KMS-11 (cell line): ENCODE results near the gene ALG14.

Experiments
- H2AFZ ChIP-seq: fragments of 200-600 bp; sonication (generic); 2 replicates; pipeline ENCODE4 v1.6.1; 2016; ENCODE audit warnings: antibody characterized with exemption, mixed run types, low read depth
- H3K27ac ChIP-seq: fragments of 200-600 bp; sonication (generic); 2 replicates; pipeline ENCODE4 v1.6.1; 2016; ENCODE audit warnings: mild to moderate bottlenecking, mixed run types
- H3K27me3 ChIP-seq: fragments of 200-600 bp; sonication (generic); 2 replicates; pipeline ENCODE4 v1.6.1; 2017; ENCODE audit warnings: mild to moderate bottlenecking, low read depth, mixed run types, moderate library complexity; ENCODE audit not compliant: insufficient read depth
- H3K36me3 ChIP-seq: fragments of 200-600 bp; sonication (generic); 2 replicates; pipeline ENCODE4 v1.6.1; 2017; ENCODE audit warnings: mild to moderate bottlenecking, mixed run types; ENCODE audit not compliant: insufficient read depth
- H3K4me1 ChIP-seq: fragments of 200-600 bp; sonication (generic); 2 replicates; pipeline ENCODE4 v1.6.1; 2016; ENCODE audit warnings: mild to moderate bottlenecking, low read depth, mixed run types; ENCODE audit not compliant: poor library complexity, severe bottlenecking
- H3K4me2 ChIP-seq: fragments of 200-600 bp; sonication (generic); 2 replicates; pipeline ENCODE4 v1.7.0; 2016; ENCODE audit warnings: mild to moderate bottlenecking, mixed run types
- H3K4me3 ChIP-seq: fragments of 200-600 bp; sonication (generic); IDR thresholded peaks from 2 replicates; pipeline ENCODE4 v1.6.1; 2017; ENCODE audit warnings: low read depth, low read length, mixed read lengths; ENCODE audit not compliant: insufficient read depth
- H3K79me2 ChIP-seq: fragments of 200-600 bp; sonication (generic); 2 replicates; pipeline ENCODE4 v1.6.1; 2016; ENCODE audit warnings: low read depth, mixed run types; ENCODE audit not compliant: insufficient read depth
- H3K9ac ChIP-seq: fragments of 200-600 bp; sonication (generic); 2 replicates; pipeline ENCODE4 v1.6.1; 2016; ENCODE audit warnings: mild to moderate bottlenecking, mixed run types
- H4K20me1 ChIP-seq: fragments of 200-600 bp; sonication (generic); 2 replicates; pipeline ENCODE4 v1.6.1; 2016; ENCODE audit warnings: mild to moderate bottlenecking, mixed run types; ENCODE audit not compliant: insufficient read depth
- TF ChIP-seq, protein P1 (sequence below): fragments of 200-600 bp; sonication (generic); conservative IDR thresholded peaks from 2 replicates; pipeline ENCODE4 v1.6.1; 2017; ENCODE audit warnings: low read depth, mild to moderate bottlenecking, antibody characterized with exemption, low read length, moderate library complexity, mixed read lengths

Gene ALG14

DNA sequence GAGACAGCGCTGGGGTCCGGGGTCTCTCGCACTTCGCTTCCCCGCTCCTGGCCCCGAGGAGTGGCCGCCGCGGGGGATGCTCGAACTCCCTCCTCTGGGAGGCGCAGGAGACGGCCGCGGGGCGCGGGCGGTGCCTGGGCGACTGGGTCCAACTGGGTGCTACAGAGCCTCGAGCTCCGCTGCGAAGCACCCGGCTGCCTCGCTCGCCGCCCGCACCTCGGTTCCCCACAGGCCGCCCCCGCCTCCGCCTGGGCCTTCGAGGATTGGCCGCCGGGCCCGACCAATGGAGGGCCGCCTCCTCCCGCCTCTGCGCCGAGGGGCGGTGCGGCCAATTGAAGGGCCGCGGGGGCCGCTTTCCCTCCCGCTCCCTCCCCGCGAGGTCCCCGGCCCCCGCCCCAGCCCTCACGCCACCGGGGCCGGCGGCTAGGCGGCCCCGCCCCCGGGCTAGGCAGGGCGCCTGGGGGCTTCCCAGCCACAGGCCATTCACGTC lies 145.8 kb downstream of the ALG14 start, which contains the start of gene CNN3:
TSS of gene CNN3 (minus strand) at position 196 of the 490 bp plus-strand sequence. CDS start 216 bp downstream, outside the sequence.
- Histone ChIP-seq H3K27me3 (no peaks in the 10 kb centered on the region), H3K4me2 (peak within 1 kb of the TSS; percentile 66), H3K9ac (peak within 1 kb of the TSS; percentile 51; the same call in 1 of the 2 replicates), H3K4me3 (peak within 1 kb of the TSS; percentile 62), H3K27ac (peak within 1 kb of the TSS; percentile 15; the same call in 1 of the 2 replicates), H4K20me1 (no peaks in the 10 kb centered on the region), H3K79me2 (0 out of 2 replicates have a peak, but pooled peaks cover 4% of the 10 kb centered on the region), H3K36me3 (no peaks in the 10 kb centered on the region), H2AFZ (peak within 1 kb of the TSS; percentile 71), H3K4me1 (no peaks in the 10 kb centered on the region)
- TF ChIP-seq, protein P1, sequence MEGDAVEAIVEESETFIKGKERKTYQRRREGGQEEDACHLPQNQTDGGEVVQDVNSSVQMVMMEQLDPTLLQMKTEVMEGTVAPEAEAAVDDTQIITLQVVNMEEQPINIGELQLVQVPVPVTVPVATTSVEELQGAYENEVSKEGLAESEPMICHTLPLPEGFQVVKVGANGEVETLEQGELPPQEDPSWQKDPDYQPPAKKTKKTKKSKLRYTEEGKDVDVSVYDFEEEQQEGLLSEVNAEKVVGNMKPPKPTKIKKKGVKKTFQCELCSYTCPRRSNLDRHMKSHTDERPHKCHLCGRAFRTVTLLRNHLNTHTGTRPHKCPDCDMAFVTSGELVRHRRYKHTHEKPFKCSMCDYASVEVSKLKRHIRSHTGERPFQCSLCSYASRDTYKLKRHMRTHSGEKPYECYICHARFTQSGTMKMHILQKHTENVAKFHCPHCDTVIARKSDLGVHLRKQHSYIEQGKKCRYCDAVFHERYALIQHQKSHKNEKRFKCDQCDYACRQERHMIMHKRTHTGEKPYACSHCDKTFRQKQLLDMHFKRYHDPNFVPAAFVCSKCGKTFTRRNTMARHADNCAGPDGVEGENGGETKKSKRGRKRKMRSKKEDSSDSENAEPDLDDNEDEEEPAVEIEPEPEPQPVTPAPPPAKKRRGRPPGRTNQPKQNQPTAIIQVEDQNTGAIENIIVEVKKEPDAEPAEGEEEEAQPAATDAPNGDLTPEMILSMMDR: no peak

DNA sequence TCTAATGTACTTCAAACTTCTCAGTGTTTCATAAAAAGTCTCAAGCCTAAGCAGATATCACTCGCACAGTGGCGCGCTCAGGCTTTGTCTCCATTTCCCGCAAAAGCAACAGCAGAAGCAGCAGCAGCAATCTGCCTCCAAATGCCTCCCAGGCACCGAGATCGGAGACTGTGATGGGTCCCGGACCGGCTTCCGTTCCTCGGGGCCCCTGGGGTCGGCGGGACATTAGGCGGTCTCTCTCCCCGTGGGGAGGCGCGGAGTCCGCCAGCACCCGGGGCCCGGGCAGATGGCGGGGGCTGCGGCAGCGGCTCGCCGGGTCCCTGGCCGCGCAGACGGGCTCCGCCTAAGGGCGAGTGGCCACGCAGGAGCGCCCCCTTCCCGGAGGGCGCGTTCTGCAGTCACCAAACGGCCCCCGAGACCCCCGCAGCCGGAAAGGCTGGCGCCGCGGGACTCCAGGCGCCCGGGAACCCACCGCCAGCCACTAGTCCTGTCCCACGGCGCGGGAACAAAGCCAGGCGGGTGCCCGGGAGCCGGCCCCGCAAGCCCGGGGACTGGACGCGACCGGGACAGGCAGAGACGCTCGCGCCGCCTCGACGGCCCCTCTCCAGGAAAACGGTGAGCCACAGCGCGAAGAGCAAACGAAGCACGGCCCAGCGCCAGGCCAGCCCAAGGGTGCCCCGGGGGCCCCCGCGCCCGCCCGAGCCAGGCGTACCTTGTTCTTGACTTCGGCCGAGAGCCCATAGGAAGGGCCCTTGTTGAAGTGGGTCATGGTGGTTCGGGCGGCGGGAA lies 146.4 kb downstream of the ALG14 start:
- Histone ChIP-seq H3K27ac (peak overlapping the region; percentile 15; the same call in 1 of the 2 replicates), H2AFZ (peak overlapping the region; percentile 71), H3K79me2 (0 out of 2 replicates have a peak, but pooled peaks cover 4% of the 10 kb centered on the region), H3K4me1 (no peaks in the 10 kb centered on the region), H4K20me1 (no peaks in the 10 kb centered on the region), H3K9ac (peak overlapping the region; percentile 51; the same call in 1 of the 2 replicates), H3K4me3 (peak overlapping the region; percentile 62), H3K36me3 (no peaks in the 10 kb centered on the region), H3K27me3 (no peaks in the 10 kb centered on the region), H3K4me2 (peak overlapping the region; percentile 66)
- TF ChIP-seq, protein P1: 0 out of 2 replicates have a peak, but pooled peaks have one; percentile 21

DNA sequence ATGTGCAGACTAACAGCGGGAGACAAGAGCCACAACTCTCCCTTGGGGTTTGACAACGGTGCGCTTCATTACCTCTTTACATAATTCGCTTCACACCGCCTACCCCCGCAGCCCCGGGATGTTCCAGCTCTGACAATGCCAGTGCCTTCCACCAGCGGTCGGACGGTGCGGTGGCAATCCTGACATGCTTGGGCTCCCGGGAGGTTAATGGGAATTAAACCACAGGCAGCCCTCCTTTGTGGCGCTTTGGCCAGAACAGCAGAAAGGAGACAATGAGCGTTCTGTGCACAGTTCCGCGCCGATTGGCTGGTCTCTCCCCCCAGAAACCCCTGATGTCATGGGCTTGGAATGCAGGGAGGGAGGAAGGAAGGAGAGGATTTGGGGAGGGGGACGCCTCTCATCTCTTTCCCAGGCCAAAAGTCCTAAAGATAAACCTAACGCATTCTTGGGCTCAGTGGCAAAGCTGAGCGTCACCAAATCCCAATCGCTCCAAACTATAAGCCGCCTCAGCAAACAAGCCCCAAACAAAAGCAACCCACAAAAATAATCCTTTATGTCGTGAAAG lies 147.1 kb downstream of the ALG14 start:
- Histone ChIP-seq H3K4me3 (peak overlapping the region; percentile 62), H2AFZ (peak overlapping the region; percentile 71), H3K27me3 (no peaks in the 10 kb centered on the region), H3K27ac (no peak overlapping the region), H4K20me1 (no peaks in the 10 kb centered on the region), H3K4me1 (no peaks in the 10 kb centered on the region), H3K36me3 (no peaks in the 10 kb centered on the region), H3K79me2 (0 out of 2 replicates have a peak, but pooled peaks cover 4% of the 10 kb centered on the region), H3K4me2 (peak overlapping the region; percentile 66), H3K9ac (peak overlapping the region; percentile 51; the same call in 1 of the 2 replicates)
- TF ChIP-seq, protein P1: no peak

DNA sequence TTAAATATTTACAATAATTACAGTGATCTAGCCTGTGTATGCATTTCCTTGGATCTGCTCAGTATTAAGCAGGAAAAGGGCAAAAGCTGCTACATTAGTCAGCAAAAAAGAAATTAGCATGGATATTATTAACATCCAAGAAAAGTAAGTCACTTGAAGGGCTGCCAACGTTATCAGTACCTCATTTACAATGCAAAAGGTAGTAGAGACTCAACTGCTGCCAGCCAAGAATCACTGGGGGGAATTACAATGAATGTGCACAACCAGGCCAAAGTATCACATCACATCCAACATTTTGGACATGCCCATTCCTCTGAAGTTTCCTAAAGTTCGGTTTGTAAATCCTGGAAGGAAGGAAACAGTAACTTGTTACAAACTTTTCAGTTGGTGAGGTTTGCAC lies 147.7 kb downstream of the ALG14 start:
- Histone ChIP-seq H3K27ac (no peak overlapping the region), H2AFZ (no peak overlapping the region), H4K20me1 (no peaks in the 10 kb centered on the region), H3K27me3 (no peaks in the 10 kb centered on the region), H3K36me3 (no peaks in the 10 kb centered on the region), H3K4me3 (no peak overlapping the region), H3K9ac (no peak overlapping the region), H3K4me1 (no peaks in the 10 kb centered on the region), H3K79me2 (0 out of 2 replicates have a peak, but pooled peaks cover 4% of the 10 kb centered on the region), H3K4me2 (peak overlapping the region; percentile 66; the same call in 1 of the 2 replicates)
- TF ChIP-seq, protein P1: no peak
